Measurements from ENCODE around the gene TSTD1. TPM values are rescaled to one million over a fixed set of nuclear protein-coding genes. Genes with fewer than 3 reads are reported as not detected.
"Not testable (repeated sequence)": the region's sequence is repeated elsewhere in the genome, so short reads cannot be mapped to it uniquely, and the experiment has no call there.

The TSTD1 gene
- total RNA-seq, 4 donors from 2014 or later: 8.6 to 52.6 (median 16.8) TPM

GRCh38 chr1:161037661-161038522 lies 872 bp downstream of the TSTD1 start:
- Histone ChIP-seq H3K27ac (no peak overlapping the region), H3K4me1 (peaks cover 0 to 5% of the 10 kb centered on the region in 2 donors), H3K9me3 (no peaks in the 10 kb centered on the region), H3K4me3 (peak overlapping the region; percentile 53 to 68 (median 62)), H3K36me3 (peaks cover 0 to 43% of the 10 kb centered on the region in 2 donors), H3K27me3 (no peaks in the 10 kb centered on the region)
- ATAC-seq: peak in 1 of 2 donors; percentile 14
- DNase-seq: no peak
- in situ Hi-C loops (cut with MboI; ENCODE audit: low sequenced_read_pairs in 4 of 4): no loop called here
- no peak for TF ChIP-seq CTCF (IDR thresholded peaks at IDR 0.05 in 4 of 5, conservative IDR thresholded peaks at IDR 0.05 in 1 of 5)
- TF ChIP-seq POLR2A (IDR thresholded peaks at IDR 0.05): no peak
- intact Hi-C loops (cut with DNase I; ENCODE audit: low total_unique reads): no loop called here

GRCh38 chr1:161033751-161034150 lies 5.0 kb downstream of the TSTD1 start:
- peaks cover 0 to 5% of the 10 kb centered on the region in 2 donors for H3K36me3 ChIP-seq
- TF ChIP-seq POLR2A (IDR thresholded peaks at IDR 0.05) (no peak), CTCF (IDR thresholded peaks at IDR 0.05 in 4 of 5, conservative IDR thresholded peaks at IDR 0.05 in 1 of 5) (no peak)
- H3K4me1 ChIP-seq: peaks cover 0 to 5% of the 10 kb centered on the region in 2 donors
- DNase-seq (no peak), ATAC-seq (no peak)
- H3K27me3 ChIP-seq: no peaks in the 10 kb centered on the region
- no peak overlapping the region for H3K4me3 ChIP-seq
- H3K27ac ChIP-seq: no peak overlapping the region
- intact Hi-C loops (cut with DNase I; ENCODE audit: low total_unique reads): no loop called here
- no peaks in the 10 kb centered on the region for H3K9me3 ChIP-seq
- in situ Hi-C loops (cut with MboI; ENCODE audit: low sequenced_read_pairs in 4 of 4): no loop called here

GRCh38 chr1:161032409-161032808 lies 6.4 kb downstream of the TSTD1 start:
- in situ Hi-C loops (cut with MboI; ENCODE audit: low sequenced_read_pairs in 4 of 4) (no loop called here), intact Hi-C loops (cut with DNase I; ENCODE audit: low total_unique reads) (no loop called here)
- Histone ChIP-seq H3K4me3 (no peak overlapping the region), H3K9me3 (no peaks in the 10 kb centered on the region), H3K27ac (no peak overlapping the region), H3K36me3 (no peaks in the 10 kb centered on the region), H3K4me1 (no peaks in the 10 kb centered on the region), H3K27me3 (no peaks in the 10 kb centered on the region)
- TF ChIP-seq CTCF (IDR thresholded peaks at IDR 0.05 in 4 of 5, conservative IDR thresholded peaks at IDR 0.05 in 1 of 5): no peak
- no peak for TF ChIP-seq POLR2A (IDR thresholded peaks at IDR 0.05)
- ATAC-seq (no peak), DNase-seq (no peak)

- no peak overlapping the region for H3K4me3 ChIP-seq
- in situ Hi-C loops (cut with MboI; ENCODE audit: low sequenced_read_pairs in 4 of 4): no loop called here
- H3K9me3 ChIP-seq: no peaks in the 10 kb centered on the region
- H3K4me1 ChIP-seq: no peaks in the 10 kb centered on the region
- intact Hi-C loops (cut with DNase I; ENCODE audit: low total_unique reads): no loop called here
- no peaks in the 10 kb centered on the region for H3K27me3 ChIP-seq
- no peak for ATAC-seq
- no peak overlapping the region for H3K27ac ChIP-seq
- H3K36me3 ChIP-seq: no peaks in the 10 kb centered on the region
- TF ChIP-seq POLR2A (IDR thresholded peaks at IDR 0.05): no peak
- no peak for TF ChIP-seq CTCF (IDR thresholded peaks at IDR 0.05 in 4 of 5, conservative IDR thresholded peaks at IDR 0.05 in 1 of 5)
- no peak for DNase-seq
Measured at GRCh38 chr1:161031874-161032273, 6.9 kb downstream of the TSTD1 start.

- DNase-seq; ATAC-seq; H3K27ac ChIP-seq; H3K27me3 ChIP-seq; H3K9me3 ChIP-seq; intact Hi-C loops (cut with DNase I; ENCODE audit: low total_unique reads); H3K36me3 ChIP-seq; H3K4me3 ChIP-seq; H3K4me1 ChIP-seq; in situ Hi-C loops (cut with MboI; ENCODE audit: low sequenced_read_pairs in 4 of 4): not testable (repeated sequence)
Measured at GRCh38 chr1:161029466-161029865, 9.3 kb downstream of the TSTD1 start.

- intact Hi-C loops (cut with DNase I; ENCODE audit: low total_unique reads); H3K36me3 ChIP-seq; ATAC-seq; H3K4me1 ChIP-seq; H3K27ac ChIP-seq; H3K4me3 ChIP-seq; H3K27me3 ChIP-seq; in situ Hi-C loops (cut with MboI; ENCODE audit: low sequenced_read_pairs in 4 of 4); H3K9me3 ChIP-seq; DNase-seq: not testable (repeated sequence)
Measured at GRCh38 chr1:161026954-161027353, 11.8 kb downstream of the TSTD1 start.

- in situ Hi-C loops (cut with MboI; ENCODE audit: low sequenced_read_pairs in 4 of 4); ATAC-seq; DNase-seq; intact Hi-C loops (cut with DNase I; ENCODE audit: low total_unique reads); H3K4me3 ChIP-seq; H3K9me3 ChIP-seq; H3K36me3 ChIP-seq; H3K27ac ChIP-seq: not testable (repeated sequence)
- H3K4me1 ChIP-seq: peaks cover 0 to 12% of the 10 kb centered on the region in 2 donors
- peaks cover 0 to 33% (median 8%) of the 10 kb centered on the region in 3 donors for H3K27me3 ChIP-seq
Measured at GRCh38 chr1:161022432-161022831, 16.3 kb downstream of the TSTD1 start.

Data from gastrocnemius medialis (tissue), 4 donors.